Measurements from ENCODE around the gene SLF2. TPM values are rescaled to one million over a fixed set of nuclear protein-coding genes. Genes with fewer than 3 reads are reported as not detected.

Gene SLF2
- total RNA-seq, 4 donors from 2014 or later = 9.2 to 23.0 (median 20.1) TPM

MicroRNAs within 50 kb of the gene (microRNA counts, 767-probe panel; counts per million panel counts)
- 356 to 448 counts per million in 2 donors for microRNA hsa-miR-608

Small RNAs within 50 kb of the gene (microRNA-seq; reads per million reads assigned to microRNA genes)
- gene MIR608 (ENCODE audit: borderline replicate concordance in 2 of 2) = 0 reads per million in 2 donors

Other genes starting within 250 kb of the SLF2 start
- not detected for gene PAX2, start 167.4 kb upstream of the SLF2 start, total RNA-seq
- gene SEMA4G, start 56.5 kb downstream of the SLF2 start, total RNA-seq = 1 to 10 TPM in 1 of 4 donors, under 1 TPM in 3; 0.46 to 1.1 (median 0.52) TPM
- 100 to 1,000 TPM in 1 of 4 donors, 10 to 100 TPM in 3; 83.3 to 129 (median 92.5) TPM for gene MRPL43, start 74.5 kb downstream of the SLF2 start, total RNA-seq
- 10 to 100 TPM in 2 of 4 donors, 1 to 10 TPM in 2; 8.2 to 19.8 (median 10.0) TPM for gene TWNK, start 74.6 kb downstream of the SLF2 start, total RNA-seq
- 10 to 100 TPM; 22.5 to 44.7 (median 26.7) TPM for gene LZTS2, start 86.8 kb downstream of the SLF2 start, total RNA-seq
- gene PDZD7, start 118.2 kb downstream of the SLF2 start, total RNA-seq = under 1 TPM in 1 of 4 donors, not detected in 3; 0.11 TPM
- gene SFXN3, start 118.3 kb downstream of the SLF2 start, total RNA-seq = 1 to 10 TPM; 4.2 to 9.5 (median 7.0) TPM
- gene KAZALD1, start 149.0 kb downstream of the SLF2 start, total RNA-seq = 1 to 10 TPM; 1.7 to 3.6 (median 2.2) TPM
- gene TLX1, start 218.3 kb downstream of the SLF2 start, total RNA-seq = not detected